Astrocyte of the spinal cord (primary cell): ENCODE data around the gene HPGDS.

Experiments used
- DNase-seq: peaks from one replicate; pipeline ENCODE4 v3.0.0; 2011; ENCODE audit warnings: low read depth, low spot score
- H3K4me3 ChIP-seq: 2 replicates; pipeline ENCODE4 v1.5.1; 2011; ENCODE audit warnings: low read depth, mild to moderate bottlenecking, low read length, moderate library complexity
- CTCF ChIP-seq: IDR thresholded peaks from 2 replicates; pipeline ENCODE4 v1.5.1; 2012; ENCODE audit warnings: low read depth, mild to moderate bottlenecking, low read length, inconsistent platforms
- in situ Hi-C: cut with HindIII; loops from 2 replicates; pipeline ENCODE4 v1.10.0; 2017; ENCODE audit warnings: low sequenced_read_pairs

The HPGDS gene

GRCh38 chr4:94375364-94375763, 32.7 kb upstream of the HPGDS start:
- in situ Hi-C loops, result no loop called here
- no peak overlapping the region for H3K4me3 ChIP-seq
- no peak for DNase-seq
- TF ChIP-seq CTCF, result no peak

- no peak overlapping the region for H3K4me3 ChIP-seq
- TF ChIP-seq CTCF, result no peak
- in situ Hi-C loops, result no loop called here
- DNase-seq, result no peak
Observed at GRCh38 chr4:94373752-94374151, 31.1 kb upstream of the HPGDS start.

- in situ Hi-C loops, result no loop called here
- H3K4me3 ChIP-seq, result no peak overlapping the region
- no peak for TF ChIP-seq CTCF
- DNase-seq, result peak; percentile 1
Observed at GRCh38 chr4:94372991-94373390, 30.4 kb upstream of the HPGDS start.

GRCh38 chr4:94372228-94372978, 29.8 kb upstream of the HPGDS start:
- no peak for DNase-seq
- in situ Hi-C loops, result no loop called here
- no peak for TF ChIP-seq CTCF
- no peak overlapping the region for H3K4me3 ChIP-seq

GRCh38 chr4:94371290-94371689, 28.7 kb upstream of the HPGDS start:
- no peak overlapping the region for H3K4me3 ChIP-seq
- TF ChIP-seq CTCF, result no peak
- no peak for DNase-seq
- in situ Hi-C loops, result no loop called here

GRCh38 chr4:94370533-94371254, 28.1 kb upstream of the HPGDS start:
- TF ChIP-seq CTCF, result no peak
- in situ Hi-C loops, result no loop called here
- no peak overlapping the region for H3K4me3 ChIP-seq
- no peak for DNase-seq
